Measurements from ENCODE around the gene NRCAM.

GRCh38 chr7:108370616-108371015, 85.6 kb downstream of the NRCAM start:
- TF ChIP-seq ZFP30 (CRISPR knock-in tag; IDR thresholded peaks at IDR 0.05), result no peak
- no peak for TF ChIP-seq TOX (CRISPR knock-in tag; IDR thresholded peaks at IDR 0.05; ENCODE audit: borderline replicate concordance)
- TF ChIP-seq PATZ1 (CRISPR knock-in tag; IDR thresholded peaks at IDR 0.05; ENCODE audit: borderline replicate concordance), result no peak
- TF ChIP-seq ESRRG (CRISPR knock-in tag; IDR thresholded peaks at IDR 0.05), result no peak
- no peak for TF ChIP-seq SNAI2 (CRISPR knock-in tag; IDR thresholded peaks at IDR 0.05)
- TF ChIP-seq ARNTL (CRISPR knock-in tag; IDR thresholded peaks at IDR 0.05; ENCODE audit: borderline replicate concordance, low read depth), result no peak
- no peak for TF ChIP-seq ZFP3 (CRISPR knock-in tag; IDR thresholded peaks at IDR 0.05)
- TF ChIP-seq PPARA (CRISPR knock-in tag; IDR thresholded peaks at IDR 0.05; ENCODE audit: borderline replicate concordance), result no peak
- TF ChIP-seq ZNF8 (CRISPR knock-in tag; IDR thresholded peaks at IDR 0.05), result no peak
- TF ChIP-seq BACH2 (CRISPR knock-in tag; IDR thresholded peaks at IDR 0.05; ENCODE audit: borderline replicate concordance), result no peak
- TF ChIP-seq RARB (CRISPR knock-in tag; IDR thresholded peaks at IDR 0.05), result no peak
- no peak for TF ChIP-seq CREB5 (CRISPR knock-in tag; IDR thresholded peaks at IDR 0.05; ENCODE audit: low read depth)
